Liver (tissue), 9 donors: ENCODE data around the gene HEXIM1. TPM values are rescaled to one million over a fixed set of nuclear protein-coding genes. Genes with fewer than 3 reads are reported as not detected.

Experiments
- DNase-seq: peaks from one replicate; pipeline ENCODE4 v3.0.0-alpha.2; 2017; ENCODE audit warnings: low spot score
- H3K27ac ChIP-seq, 2 donors: one replicate each; pipeline ENCODE4 v1.7.0; 2013; ENCODE audit warnings: inconsistent platforms in 2 of 2, low read length in 2 of 2, control low read depth in 1 of 2, low read depth in 1 of 2, mild to moderate bottlenecking in 1 of 2
- H3K27me3 ChIP-seq, 4 donors: one replicate each; pipeline versions ENCODE4 v1.6.1 to v1.7.0; 2013; ENCODE audit warnings: low read length in 3 of 4, inconsistent platforms in 1 of 4, mild to moderate bottlenecking in 1 of 4, moderate library complexity in 1 of 4; ENCODE audit not compliant: control insufficient read depth in 4 of 4, insufficient read depth in 4 of 4
- H3K36me3 ChIP-seq, 4 donors: one replicate each; pipeline versions ENCODE4 v1.6.1 to v1.7.0; 2013; ENCODE audit warnings: low read length in 3 of 4, mild to moderate bottlenecking in 3 of 4, low read depth in 1 of 4, moderate library complexity in 1 of 4; ENCODE audit not compliant: control insufficient read depth in 4 of 4, insufficient read depth in 3 of 4
- H3K4me1 ChIP-seq, 4 donors: one replicate each; pipeline versions ENCODE4 v1.6.1 to v1.7.0; 2013; ENCODE audit warnings: low read length in 3 of 4, mild to moderate bottlenecking in 3 of 4, moderate library complexity in 1 of 4; ENCODE audit not compliant: control insufficient read depth in 4 of 4, insufficient read depth in 4 of 4
- H3K4me3 ChIP-seq, 3 donors: one replicate each; pipeline versions ENCODE4 v1.6.1 to v1.7.0; 2013; ENCODE audit warnings: low read length in 3 of 3, control low read depth in 1 of 3, low read depth in 1 of 3, mild to moderate bottlenecking in 1 of 3
- H3K9ac ChIP-seq, 2 donors: one replicate each; pipeline ENCODE4 v1.7.0; 2013; ENCODE audit warnings: low read length in 2 of 2, mild to moderate bottlenecking in 2 of 2, moderate library complexity in 2 of 2, control low read depth in 1 of 2, low read depth in 1 of 2
- H3K9me3 ChIP-seq, 4 donors: one replicate each; pipeline versions ENCODE4 v1.6.1 to v1.7.0; 2013; ENCODE audit warnings: low read length in 3 of 4; ENCODE audit not compliant: control insufficient read depth in 4 of 4
- ATF3 ChIP-seq: IDR thresholded peaks from 2 replicates; pipeline ENCODE4 v1.6.1; 2016; ENCODE audit warnings: antibody characterized with exemption
- EGR1 ChIP-seq, 2 donors: IDR thresholded peaks; 2 replicates each; pipeline ENCODE4 v1.6.1; 2016 to 2018; ENCODE audit warnings: antibody characterized with exemption in 2 of 2, low read depth in 2 of 2
- FOXA1 ChIP-seq: IDR thresholded peaks from 2 replicates; pipeline ENCODE4 v1.6.1; 2016; ENCODE audit warnings: antibody characterized with exemption
- FOXA2 ChIP-seq: IDR thresholded peaks from 2 replicates; pipeline ENCODE4 v1.6.1; 2016; ENCODE audit warnings: antibody characterized with exemption
- GABPA ChIP-seq, 2 donors: IDR thresholded peaks in 1 of 2; conservative IDR thresholded peaks in 1 of 2; 2 replicates each; pipeline ENCODE4 v1.6.1; 2016; ENCODE audit warnings: antibody characterized with exemption in 2 of 2, mild to moderate bottlenecking in 1 of 2, moderate library complexity in 1 of 2
- HNF4G ChIP-seq: IDR thresholded peaks from 2 replicates; pipeline ENCODE4 v1.6.1; 2016; ENCODE audit warnings: antibody characterized with exemption
- MAX ChIP-seq: IDR thresholded peaks from 2 replicates; pipeline ENCODE4 v1.6.1; 2016; ENCODE audit warnings: antibody characterized with exemption
- NR2F2 ChIP-seq: IDR thresholded peaks from 2 replicates; pipeline ENCODE4 v1.6.1; 2016; ENCODE audit warnings: antibody characterized with exemption
- RAD21 ChIP-seq, 2 donors: IDR thresholded peaks; 2 replicates each; pipeline ENCODE4 v1.6.1; 2016; ENCODE audit warnings: antibody characterized with exemption in 2 of 2, mild to moderate bottlenecking in 2 of 2
- REST ChIP-seq: IDR thresholded peaks from 2 replicates; pipeline ENCODE4 v1.6.1; 2016; ENCODE audit warnings: antibody characterized with exemption, mild to moderate bottlenecking
- RXRA ChIP-seq, 2 donors: IDR thresholded peaks; 2 replicates each; pipeline ENCODE4 v1.6.1; 2017 to 2018; ENCODE audit warnings: antibody characterized with exemption in 2 of 2, mild to moderate bottlenecking in 1 of 2
- WGBS: extraction: QIAGEN DNeasy Blood & Tissue Kit; methylation state at CpG from one replicate; pipeline ENCODE4 v1.1.7; 2013; 5-methylcytosine and 5-hydroxymethylcytosine counted together
- polyA plus RNA-seq, 2 donors: library from polyadenylated mRNA; stranded (reverse) in 1 of 2; unstranded in 1 of 2; fragments of 200-250 nt in 1 of 2; fragments of >200 nt in 1 of 2; fragmentation: Nextera tagmentation in 1 of 2; extraction: Ambion mirVana in 1 of 2; gene quantifications; one replicate each; pipeline versions ENCODE4 v1.2.1 to v1.2.3, GENCODE V29; 2013 to 2015
- total RNA-seq, 2 donors: library from RNA; depleted of rRNA; stranded (reverse); fragments of >200 nt; gene quantifications; one replicate each; pipeline ENCODE4 v1.2.3, GENCODE V29; 2014
- donor health status: healthy.
- donor health status: healthy.
- donor health status: healthy.
- donor health status: healthy.
- donor health status: healthy.

The HEXIM1 gene
- total and polyA plus RNA-seq, 4 donors, result 7.4 to 14.3 (median 12.3) TPM

- Histone ChIP-seq H3K36me3 (peaks cover 3 to 25% (median 11%) of the 10 kb centered on the region in 4 donors), H3K9me3 (no peaks in the 10 kb centered on the region), H3K4me3 (no peak overlapping the region), H3K27ac (no peak overlapping the region), H3K4me1 (peaks cover 0 to 3% (median 0%) of the 10 kb centered on the region in 4 donors), H3K9ac (no peak overlapping the region), H3K27me3 (no peaks in the 10 kb centered on the region)
- DNase-seq, result no peak
- TF ChIP-seq EGR1 (IDR thresholded peaks at IDR 0.05; ENCODE audit: low read depth in 2 of 2) (no peak), RAD21 (IDR thresholded peaks at IDR 0.05) (no peak), NR2F2 (no peak), HNF4G (no peak)
- 88% methylated on average over 16 of the region's 16 CpGs for WGBS
Measured at GRCh38 chr17:45110676-45111611, 37.3 kb upstream of the HEXIM1 start.

GRCh38 chr17:45111850-45112249 is 36.4 kb upstream of the HEXIM1 start:
- TF ChIP-seq FOXA1 (no peak), RXRA (IDR thresholded peaks at IDR 0.05) (no peak), FOXA2 (no peak), HNF4G (no peak), REST (no peak), MAX (no peak), ATF3 (no peak)
- Histone ChIP-seq H3K4me1 (peaks cover 0 to 3% (median 0%) of the 10 kb centered on the region in 4 donors), H3K4me3 (no peak overlapping the region), H3K9ac (no peak overlapping the region), H3K27ac (no peak overlapping the region), H3K9me3 (no peaks in the 10 kb centered on the region), H3K36me3 (peaks cover 3 to 16% (median 6%) of the 10 kb centered on the region in 4 donors), H3K27me3 (no peaks in the 10 kb centered on the region)
- WGBS, result 92% methylated on average over 11 of the region's 11 CpGs
- no peak for DNase-seq

- no peak for DNase-seq
- Histone ChIP-seq H3K9ac (no peak overlapping the region), H3K36me3 (peaks cover 0 to 7% (median 0%) of the 10 kb centered on the region in 4 donors), H3K27ac (no peak overlapping the region), H3K9me3 (no peaks in the 10 kb centered on the region), H3K4me3 (no peak overlapping the region), H3K27me3 (no peaks in the 10 kb centered on the region), H3K4me1 (peaks cover 0 to 3% (median 0%) of the 10 kb centered on the region in 4 donors)
- WGBS, result 96% methylated on average over 23 of the region's 23 CpGs
- TF ChIP-seq REST (no peak), GABPA (IDR thresholded peaks at IDR 0.05 in 1 of 2, conservative IDR thresholded peaks at IDR 0.05 in 1 of 2) (no peak), FOXA2 (no peak)
Measured at GRCh38 chr17:45112559-45113423, 35.5 kb upstream of the HEXIM1 start.
